ENCODE data around the gene SERPINA5.

DNA sequence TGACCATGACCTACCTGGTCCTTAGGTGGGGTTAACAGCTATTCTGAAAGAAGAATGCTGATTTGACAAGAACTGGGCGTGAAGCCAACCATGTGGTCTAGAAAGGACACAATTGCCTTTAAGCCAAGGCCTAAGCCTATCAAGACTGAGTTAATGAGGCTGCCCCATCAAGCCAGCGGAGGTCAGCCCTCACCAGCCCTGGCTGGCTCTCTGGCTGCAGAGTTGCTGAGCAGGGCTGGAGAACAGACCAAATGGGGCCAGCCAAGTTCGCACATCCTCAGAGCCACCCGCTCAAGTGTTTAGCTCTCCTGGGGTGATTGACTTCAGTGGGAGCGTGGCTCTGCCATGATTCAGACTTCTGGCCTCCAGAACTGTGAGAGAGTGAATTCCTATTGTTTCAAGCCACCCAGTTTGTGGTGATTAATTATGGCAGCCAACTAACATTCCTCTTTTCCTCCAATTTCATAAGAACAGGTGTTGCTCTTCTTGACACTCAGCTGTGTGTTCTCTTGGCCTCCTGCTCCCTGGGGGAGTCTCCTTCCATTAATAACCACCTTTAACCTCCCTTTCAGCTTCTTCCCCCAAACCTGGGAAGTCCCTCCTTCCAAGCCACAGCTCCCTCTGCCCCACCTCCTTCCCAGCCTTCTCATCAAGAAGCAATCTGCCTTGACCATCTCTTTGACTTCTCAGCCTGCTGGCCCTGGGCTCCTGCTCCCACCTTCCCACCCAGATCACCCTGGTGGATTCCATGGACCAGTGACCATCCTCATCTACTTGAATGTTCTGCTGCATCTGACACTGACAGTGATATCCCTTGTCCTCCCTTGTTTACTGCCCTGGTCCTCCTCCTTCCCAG, 5.3 kb upstream of the SERPINA5 start:
- TF ChIP-seq, protein P1, sequence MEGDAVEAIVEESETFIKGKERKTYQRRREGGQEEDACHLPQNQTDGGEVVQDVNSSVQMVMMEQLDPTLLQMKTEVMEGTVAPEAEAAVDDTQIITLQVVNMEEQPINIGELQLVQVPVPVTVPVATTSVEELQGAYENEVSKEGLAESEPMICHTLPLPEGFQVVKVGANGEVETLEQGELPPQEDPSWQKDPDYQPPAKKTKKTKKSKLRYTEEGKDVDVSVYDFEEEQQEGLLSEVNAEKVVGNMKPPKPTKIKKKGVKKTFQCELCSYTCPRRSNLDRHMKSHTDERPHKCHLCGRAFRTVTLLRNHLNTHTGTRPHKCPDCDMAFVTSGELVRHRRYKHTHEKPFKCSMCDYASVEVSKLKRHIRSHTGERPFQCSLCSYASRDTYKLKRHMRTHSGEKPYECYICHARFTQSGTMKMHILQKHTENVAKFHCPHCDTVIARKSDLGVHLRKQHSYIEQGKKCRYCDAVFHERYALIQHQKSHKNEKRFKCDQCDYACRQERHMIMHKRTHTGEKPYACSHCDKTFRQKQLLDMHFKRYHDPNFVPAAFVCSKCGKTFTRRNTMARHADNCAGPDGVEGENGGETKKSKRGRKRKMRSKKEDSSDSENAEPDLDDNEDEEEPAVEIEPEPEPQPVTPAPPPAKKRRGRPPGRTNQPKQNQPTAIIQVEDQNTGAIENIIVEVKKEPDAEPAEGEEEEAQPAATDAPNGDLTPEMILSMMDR (IDR thresholded peaks at IDR 0.05), result no peak
- no peak for TF ChIP-seq POLR2AphosphoS5 (IDR thresholded peaks at IDR 0.05)
- TF ChIP-seq POLR2A (IDR thresholded peaks at IDR 0.05), result no peak
- no peak for TF ChIP-seq EP300 (IDR thresholded peaks at IDR 0.05; ENCODE audit: low read depth)
